GM19397 (cell line): ENCODE results near the gene LRFN4.

ENCODE experiments used
- ATAC-seq: cut with Tn5 transposase; IDR thresholded peaks from one replicate; pipeline ENCODE4 v1.9.1; 2021; ENCODE audit warnings: mild to moderate bottlenecking, moderate library complexity; ENCODE audit not compliant: unreplicated experiment

LRFN4 gene

GRCh38 chr11:66845143-66845875, 11.6 kb upstream of the LRFN4 start:
- ATAC-seq = no peak

GRCh38 chr11:66845876-66846212, 11.0 kb upstream of the LRFN4 start:
- ATAC-seq = no peak

GRCh38 chr11:66846671-66847091, 10.2 kb upstream of the LRFN4 start:
- no peak for ATAC-seq

- no peak for ATAC-seq
Observed at GRCh38 chr11:66847461-66848232, 9.2 kb upstream of the LRFN4 start.

GRCh38 chr11:66848671-66849500, 8.0 kb upstream of the LRFN4 start:
- ATAC-seq = no peak

- ATAC-seq = no peak
Observed at GRCh38 chr11:66849501-66850234, 7.2 kb upstream of the LRFN4 start.

GRCh38 chr11:66850235-66850587, 6.7 kb upstream of the LRFN4 start:
- no peak for ATAC-seq

GRCh38 chr11:66850588-66851238, 6.2 kb upstream of the LRFN4 start:
- ATAC-seq = no peak

- ATAC-seq = no peak
Observed at GRCh38 chr11:66851239-66851596, 5.6 kb upstream of the LRFN4 start.

GRCh38 chr11:66851698-66852465, 5.0 kb upstream of the LRFN4 start:
- ATAC-seq = no peak

- ATAC-seq = no peak
Observed at GRCh38 chr11:66852466-66853241, 4.2 kb upstream of the LRFN4 start.

- no peak for ATAC-seq
Observed at GRCh38 chr11:66853242-66854229, 3.3 kb upstream of the LRFN4 start.

GRCh38 chr11:66854231-66854661, 2.6 kb upstream of the LRFN4 start:
- no peak for ATAC-seq

- ATAC-seq = no peak
Observed at GRCh38 chr11:66854729-66855211, 2.1 kb upstream of the LRFN4 start.

GRCh38 chr11:66855574-66856495, 1.0 kb upstream of the LRFN4 start:
- peak; percentile 61 for ATAC-seq

- no peak for ATAC-seq
Observed at GRCh38 chr11:66857234-66857926, 516 bp downstream of the LRFN4 start.
